Effector memory CD4-positive, alpha-beta T cell (primary cell): Measurements from ENCODE around the gene WDR59.

Experiments used
- DNase-seq, 3 donors: peaks; one replicate each; pipeline ENCODE4 v3.0.0-alpha.2; 2020
- H3K27ac ChIP-seq: 2 replicates; pipeline ENCODE4 v1.7.0; 2013; ENCODE audit warnings: mild to moderate bottlenecking, low read length, moderate library complexity; ENCODE audit not compliant: insufficient read depth, poor library complexity, severe bottlenecking
- H3K27me3 ChIP-seq: replicated peaks from 2 replicates; pipeline ENCODE4 v1.7.0; 2013; ENCODE audit warnings: mild to moderate bottlenecking, low read length; ENCODE audit not compliant: insufficient read depth, control insufficient read depth, poor library complexity, severe bottlenecking
- H3K36me3 ChIP-seq: 2 replicates; pipeline ENCODE4 v1.7.0; 2013; ENCODE audit warnings: mild to moderate bottlenecking, low read length, moderate library complexity; ENCODE audit not compliant: control insufficient read depth, insufficient read depth
- H3K4me1 ChIP-seq: 2 replicates; pipeline ENCODE4 v1.7.0; 2013; ENCODE audit warnings: low read length, mild to moderate bottlenecking; ENCODE audit not compliant: control insufficient read depth, insufficient read depth, poor library complexity, severe bottlenecking
- H3K4me3 ChIP-seq: 2 replicates; pipeline ENCODE4 v1.7.0; 2013; ENCODE audit warnings: low read length, low read depth, mild to moderate bottlenecking; ENCODE audit not compliant: insufficient read depth, poor library complexity, severe bottlenecking
- H3K9me3 ChIP-seq: 2 replicates; pipeline ENCODE4 v1.7.0; 2013; ENCODE audit warnings: mild to moderate bottlenecking, low read length, moderate library complexity; ENCODE audit not compliant: control insufficient read depth

The WDR59 gene

DNA sequence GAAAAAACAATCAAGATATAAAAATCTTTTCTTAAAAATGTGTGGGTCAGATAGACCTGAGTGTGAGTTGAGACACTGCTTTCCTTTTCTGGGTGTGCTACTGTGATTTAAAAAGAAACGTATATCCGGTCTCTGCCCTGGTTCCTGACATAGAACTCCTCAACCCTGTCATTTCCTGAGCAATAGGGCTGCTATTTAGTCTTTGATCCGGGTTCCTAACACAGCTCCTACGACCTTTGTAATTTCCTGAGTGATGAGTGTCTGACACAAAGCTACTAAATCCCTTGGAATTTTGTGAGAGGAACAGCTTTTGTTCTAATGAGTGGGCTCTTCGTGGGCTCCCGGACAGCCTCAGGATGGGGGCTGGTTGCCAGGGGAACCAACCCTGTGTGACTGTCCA, 116.4 kb downstream of the WDR59 start:
- peaks cover 1% of the 10 kb centered on the region for H3K36me3 ChIP-seq
- H3K4me3 ChIP-seq = no peak overlapping the region
- no peaks in the 10 kb centered on the region for H3K27me3 ChIP-seq
- peak overlapping the region; percentile 59 for H3K27ac ChIP-seq
- no peaks in the 10 kb centered on the region for H3K9me3 ChIP-seq
- H3K4me1 ChIP-seq = peaks cover 18% of the 10 kb centered on the region
- no peak for DNase-seq

DNA sequence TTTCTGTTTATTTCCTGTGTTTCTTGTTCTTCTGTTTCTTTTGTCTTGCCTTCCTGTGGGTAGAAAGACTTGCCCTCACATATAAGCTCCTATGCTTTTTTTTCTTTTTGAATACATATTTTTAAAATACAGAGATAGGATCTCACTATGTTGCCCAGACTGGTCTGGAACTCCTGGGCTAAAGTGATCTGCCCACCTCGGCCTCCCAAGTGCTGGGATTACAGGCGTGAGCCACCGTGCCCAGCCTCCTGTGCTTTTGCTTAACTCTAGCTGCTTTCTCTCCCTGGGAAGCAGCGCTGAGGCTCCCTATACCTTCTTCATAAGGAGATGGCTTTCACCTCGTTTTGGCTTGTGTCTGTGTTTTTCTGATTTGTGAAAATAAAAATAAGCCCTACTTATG, 116.9 kb downstream of the WDR59 start:
- Histone ChIP-seq H3K27me3 (no peaks in the 10 kb centered on the region), H3K4me3 (no peak overlapping the region), H3K36me3 (no peaks in the 10 kb centered on the region), H3K4me1 (peaks cover 18% of the 10 kb centered on the region), H3K27ac (peak overlapping the region; percentile 59), H3K9me3 (no peaks in the 10 kb centered on the region)
- DNase-seq = no peak

DNA sequence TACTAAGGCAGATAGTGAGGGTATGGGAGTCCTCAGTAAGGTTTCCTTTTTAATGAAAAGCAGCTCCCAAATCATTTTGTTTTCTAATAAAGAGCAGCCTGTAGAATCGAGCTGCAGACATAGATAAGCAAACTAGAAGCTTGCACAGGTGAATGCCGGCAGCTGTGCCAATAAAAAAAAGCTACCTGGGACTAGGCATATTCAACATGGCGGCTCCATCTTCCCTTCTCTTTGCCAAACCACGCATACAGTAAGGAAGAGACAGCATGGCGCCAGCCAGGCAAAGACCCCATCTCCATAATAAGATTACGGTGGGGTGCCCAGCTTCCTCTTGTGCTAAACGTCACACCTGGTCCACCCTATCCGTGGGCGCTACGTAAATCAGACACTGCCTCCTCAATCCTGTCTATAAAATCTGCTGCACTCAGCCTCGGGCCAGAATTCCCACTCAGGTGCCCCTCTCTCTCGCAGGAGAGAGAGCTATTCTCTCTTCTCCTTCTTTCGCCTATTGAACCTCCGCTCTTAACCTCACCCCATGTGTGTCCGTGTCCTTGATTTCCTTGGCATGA, 117.6 kb downstream of the WDR59 start:
- Histone ChIP-seq H3K27me3 (no peaks in the 10 kb centered on the region), H3K9me3 (no peaks in the 10 kb centered on the region), H3K4me1 (peaks cover 18% of the 10 kb centered on the region), H3K27ac (no peak overlapping the region), H3K4me3 (no peak overlapping the region), H3K36me3 (no peaks in the 10 kb centered on the region)
- no peak for DNase-seq

DNA sequence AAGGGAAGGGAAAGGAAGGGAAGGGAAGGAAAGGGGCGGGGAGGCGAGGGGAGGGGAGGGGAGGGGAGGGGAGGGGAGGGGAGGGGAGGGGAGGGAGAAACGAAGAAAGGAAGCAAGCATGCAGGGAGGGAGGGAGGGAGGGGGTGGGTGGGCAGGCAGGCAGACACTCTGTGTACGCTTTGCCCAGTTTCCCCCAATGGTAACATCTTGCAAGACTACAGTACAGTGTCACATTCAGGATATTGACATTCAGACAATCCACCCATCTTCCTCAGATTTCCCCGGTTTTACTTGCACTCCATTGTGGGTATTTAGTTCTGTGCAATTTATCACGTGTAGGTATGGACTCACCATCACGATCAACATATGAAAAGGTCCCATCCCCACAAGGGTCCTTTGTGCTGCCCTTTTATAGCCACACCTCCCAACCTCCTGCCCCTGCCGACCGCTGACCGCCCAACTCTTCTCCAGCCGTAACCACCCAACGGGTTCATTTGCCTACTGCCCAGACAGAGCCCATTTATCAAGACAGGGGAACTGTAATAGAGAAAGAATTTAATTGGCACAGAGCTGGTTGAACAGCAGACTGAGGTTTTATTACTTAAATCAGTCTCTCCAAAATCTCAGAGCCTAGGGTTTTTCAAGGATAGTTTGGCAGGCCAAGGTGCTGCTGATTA, 118.9 kb downstream of the WDR59 start:
- no peaks in the 10 kb centered on the region for H3K36me3 ChIP-seq
- DNase-seq = no peak
- peaks cover 18% of the 10 kb centered on the region for H3K4me1 ChIP-seq
- no peak overlapping the region for H3K27ac ChIP-seq
- H3K9me3 ChIP-seq = no peaks in the 10 kb centered on the region
- H3K4me3 ChIP-seq = no peak overlapping the region
- H3K27me3 ChIP-seq = no peaks in the 10 kb centered on the region

DNA sequence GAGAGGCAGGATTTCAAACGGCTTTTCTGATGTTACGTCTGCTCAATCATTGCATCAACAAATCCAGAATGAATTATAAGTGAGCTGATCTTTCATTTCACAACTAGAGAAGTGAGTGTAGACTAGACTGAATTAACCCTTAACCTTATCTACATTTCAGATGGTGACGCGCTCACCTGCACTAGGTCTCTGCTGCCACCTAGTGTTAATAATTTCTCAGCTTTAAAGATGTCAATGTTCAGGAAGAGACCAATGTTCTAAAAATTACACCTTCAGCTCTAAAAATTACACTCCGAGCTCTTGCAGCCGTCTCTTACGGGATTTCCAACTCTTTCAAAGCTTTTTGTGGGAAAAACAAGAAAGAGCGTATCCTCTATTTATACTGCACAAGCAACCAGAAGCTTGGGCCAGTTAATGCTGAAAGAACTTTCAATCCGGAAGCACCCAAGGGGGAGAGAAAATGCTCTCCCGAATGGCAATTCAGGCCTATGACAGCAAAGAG, 122.1 kb downstream of the WDR59 start:
- no peak for DNase-seq

DNA sequence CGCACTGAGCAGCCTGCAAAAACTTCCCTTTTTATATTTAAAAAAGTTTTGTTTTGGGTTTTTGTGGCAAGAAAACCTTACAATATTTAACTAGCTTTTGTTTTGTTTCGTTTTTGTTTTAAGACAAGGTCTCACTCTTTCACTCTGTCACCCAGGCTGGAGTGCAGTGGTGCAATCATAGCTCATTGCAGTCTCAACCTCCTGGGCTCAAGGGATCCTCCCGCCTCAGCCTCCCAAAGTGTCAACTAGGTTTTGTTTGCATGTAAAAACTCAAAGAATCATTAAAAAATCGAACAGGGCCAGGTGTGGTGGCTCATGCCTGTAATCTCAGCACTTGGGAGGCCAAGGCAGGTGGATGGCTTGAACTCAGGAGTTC, 132.4 kb downstream of the WDR59 start:
- Histone ChIP-seq H3K4me1 (no peaks in the 10 kb centered on the region), H3K36me3 (no peaks in the 10 kb centered on the region), H3K9me3 (no peaks in the 10 kb centered on the region), H3K27ac (no peak overlapping the region), H3K27me3 (no peaks in the 10 kb centered on the region), H3K4me3 (no peak overlapping the region)
- DNase-seq = no peak

More for the DNA sequence above, 122.1 kb downstream of the WDR59 start:
- H3K9me3 ChIP-seq = no peaks in the 10 kb centered on the region
- H3K27ac ChIP-seq = no peak overlapping the region
- no peaks in the 10 kb centered on the region for H3K27me3 ChIP-seq
- H3K4me3 ChIP-seq = no peak overlapping the region
- H3K4me1 ChIP-seq = peaks cover 5% of the 10 kb centered on the region
- no peaks in the 10 kb centered on the region for H3K36me3 ChIP-seq

DNA sequence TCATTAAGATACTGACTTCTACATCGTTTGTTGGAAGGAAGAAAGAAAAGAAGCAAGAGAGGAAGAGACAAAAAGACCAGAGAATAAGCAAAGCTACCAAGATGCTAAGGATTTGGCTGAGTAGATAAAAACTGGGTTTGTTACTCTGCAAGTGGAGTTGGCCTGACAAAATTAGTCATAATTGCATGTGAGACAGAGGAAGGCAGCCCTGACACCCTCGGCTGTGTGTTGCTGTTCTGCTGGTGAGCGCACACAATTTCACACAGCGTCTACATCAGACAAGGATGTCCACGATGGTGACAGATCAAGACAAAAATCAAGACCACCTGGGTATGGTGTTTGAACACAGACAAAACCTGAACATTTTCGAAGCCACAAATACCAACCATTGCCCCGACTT, 134.9 kb downstream of the WDR59 start:
- H3K9me3 ChIP-seq = no peaks in the 10 kb centered on the region
- H3K27ac ChIP-seq = no peak overlapping the region

DNA sequence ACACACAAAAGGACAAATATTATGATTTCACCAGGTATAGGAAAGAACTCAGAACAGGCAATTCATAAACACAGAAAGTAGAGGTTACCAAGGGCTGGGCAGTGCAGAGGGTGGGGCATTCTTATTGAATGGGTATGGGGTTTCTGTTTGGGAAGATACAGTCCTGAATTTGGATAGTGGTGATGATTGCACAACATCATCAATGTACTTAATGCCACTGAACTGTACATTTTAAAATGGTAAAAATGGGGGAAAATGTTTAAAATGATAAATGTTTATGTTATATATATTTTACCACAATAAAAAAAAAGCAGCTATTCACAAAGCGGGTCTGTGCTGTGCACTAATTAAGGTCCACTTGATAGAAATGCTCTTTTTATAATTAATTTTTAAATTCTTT, 137.7 kb downstream of the WDR59 start:
- H3K36me3 ChIP-seq = no peaks in the 10 kb centered on the region
- no peaks in the 10 kb centered on the region for H3K4me1 ChIP-seq
- no peak for DNase-seq
- H3K27me3 ChIP-seq = no peaks in the 10 kb centered on the region
- no peak overlapping the region for H3K27ac ChIP-seq
- no peak overlapping the region for H3K4me3 ChIP-seq
- H3K9me3 ChIP-seq = no peaks in the 10 kb centered on the region

More for the DNA sequence above, 134.9 kb downstream of the WDR59 start:
- Histone ChIP-seq H3K4me1 (no peaks in the 10 kb centered on the region), H3K36me3 (no peaks in the 10 kb centered on the region), H3K4me3 (no peak overlapping the region), H3K27me3 (no peaks in the 10 kb centered on the region)
- no peak for DNase-seq

DNA sequence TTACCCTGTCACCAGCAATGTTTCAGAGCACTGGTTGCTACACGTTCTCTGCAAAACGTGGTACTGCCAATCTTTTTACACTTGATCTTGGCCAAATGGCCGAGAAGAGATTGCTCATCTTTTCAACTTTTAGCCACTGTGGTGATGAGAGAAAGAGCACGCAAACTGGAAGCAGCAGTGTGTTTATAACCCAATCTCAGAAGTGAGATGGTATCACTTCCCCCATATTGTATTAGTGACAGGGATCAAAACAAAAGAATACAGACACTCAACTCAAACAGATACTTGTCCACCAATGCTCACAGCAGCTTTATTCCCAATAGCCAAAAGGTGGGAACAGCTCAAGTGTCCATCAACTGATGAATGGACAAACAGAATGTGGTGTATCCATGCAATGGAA, 138.2 kb downstream of the WDR59 start:
- DNase-seq = no peak
- Histone ChIP-seq H3K9me3 (no peaks in the 10 kb centered on the region), H3K36me3 (no peaks in the 10 kb centered on the region)

DNA sequence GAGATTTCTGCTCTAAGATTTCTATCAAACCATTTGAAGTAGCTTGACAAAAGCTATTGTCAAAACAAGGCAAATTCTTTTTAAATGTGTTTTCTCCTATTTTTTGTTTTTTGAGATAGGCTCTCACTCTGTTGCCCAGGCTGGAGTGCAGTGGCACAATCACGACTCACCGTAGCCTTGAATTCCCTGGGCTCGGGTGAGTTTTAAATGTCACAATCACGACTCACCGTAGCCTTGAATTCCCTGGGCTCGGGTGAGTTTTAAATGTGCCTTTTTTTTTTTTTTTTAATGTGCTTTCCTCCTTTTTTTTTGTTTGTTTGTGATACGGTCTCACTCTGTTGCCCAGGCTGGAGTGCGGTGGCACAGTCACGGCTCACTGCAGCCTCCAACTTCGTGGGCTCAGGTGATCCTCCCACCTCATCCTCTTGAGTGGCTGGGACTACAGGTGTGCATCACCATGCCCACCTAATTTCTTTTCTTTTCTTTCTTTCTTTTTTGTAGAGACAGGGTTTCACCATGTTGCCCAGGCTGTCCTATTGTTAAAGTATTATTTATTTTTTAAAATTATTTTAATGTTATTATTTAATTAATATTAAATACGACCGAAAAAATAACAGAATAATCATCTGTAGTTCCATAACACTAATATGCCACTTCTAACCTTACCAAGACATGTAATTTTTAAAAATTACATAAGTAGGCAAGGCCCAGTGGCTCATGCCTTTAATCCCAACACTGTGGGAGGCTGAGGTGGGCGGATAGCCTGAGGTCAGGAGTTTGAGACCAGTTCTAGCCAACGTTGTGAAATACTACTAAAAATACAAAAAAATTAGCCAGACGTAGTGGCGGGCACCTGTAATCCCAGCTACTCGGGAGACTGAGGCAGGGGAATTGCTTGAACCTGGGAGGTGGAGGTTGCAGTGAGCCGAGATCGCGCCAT, 140.6 kb downstream of the WDR59 start:
- Histone ChIP-seq H3K36me3 (no peaks in the 10 kb centered on the region), H3K27ac (no peak overlapping the region), H3K27me3 (no peaks in the 10 kb centered on the region), H3K4me1 (no peaks in the 10 kb centered on the region), H3K9me3 (no peaks in the 10 kb centered on the region), H3K4me3 (no peak overlapping the region)
- no peak for DNase-seq

More for the DNA sequence above, 138.2 kb downstream of the WDR59 start:
- Histone ChIP-seq H3K4me1 (no peaks in the 10 kb centered on the region), H3K27ac (no peak overlapping the region), H3K27me3 (no peaks in the 10 kb centered on the region), H3K4me3 (no peak overlapping the region)
